Muscle layer of colon (tissue), 2 donors: Measurements from ENCODE around the gene C4orf46.
"Not testable (repeated sequence)": the region's sequence is repeated elsewhere in the genome, so short reads cannot be mapped to it uniquely, and the experiment has no call there.

ENCODE experiments used
- H3K27ac ChIP-seq: one replicate; pipeline ENCODE4 v1.7.0; 2013; ENCODE audit warnings: low read depth, mild to moderate bottlenecking, low read length, moderate library complexity
- H3K27me3 ChIP-seq, 2 donors: one replicate each; pipeline ENCODE4 v1.7.0; 2013; ENCODE audit warnings: low read length in 2 of 2, mild to moderate bottlenecking in 2 of 2; ENCODE audit not compliant: insufficient read depth in 2 of 2, control insufficient read depth in 1 of 2
- H3K36me3 ChIP-seq: one replicate; pipeline ENCODE4 v1.7.0; 2013; ENCODE audit warnings: mild to moderate bottlenecking, low read length; ENCODE audit not compliant: insufficient read depth
- H3K4me1 ChIP-seq: one replicate; pipeline ENCODE4 v1.7.0; 2013; ENCODE audit warnings: mild to moderate bottlenecking, low read length; ENCODE audit not compliant: insufficient read depth
- H3K4me3 ChIP-seq, 2 donors: one replicate each; pipeline ENCODE4 v1.7.0; 2013; ENCODE audit warnings: low read length in 2 of 2, low read depth in 1 of 2, mild to moderate bottlenecking in 1 of 2, moderate library complexity in 1 of 2
- H3K9ac ChIP-seq: one replicate; pipeline ENCODE4 v1.7.0; 2013; ENCODE audit warnings: low read length
- H3K9me3 ChIP-seq: one replicate; pipeline ENCODE4 v1.7.0; 2013; ENCODE audit warnings: mild to moderate bottlenecking, low read length
- donor health status: abdominal sarcoma.
- donor health status: Adenocarcinoma of cecum.

C4orf46 gene

GRCh38 chr4:158671915-158672806 lies 474 bp upstream of the C4orf46 start, which contains the start of gene ETFDH:
ETFDH (plus strand) TSS chr4:158672296; CDS start chr4:158672457, 161 bp downstream.
- Histone ChIP-seq H3K4me1 (peaks cover 17% of the 10 kb centered on the region), H3K36me3 (no peaks in the 10 kb centered on the region), H3K27ac (peak within 1 kb of the TSS; percentile 75), H3K4me3 (peak within 1 kb of the TSS; percentile 61 to 68), H3K9me3 (no peaks in the 10 kb centered on the region), H3K9ac (peak within 1 kb of the TSS; percentile 74), H3K27me3 (no peaks in the 10 kb centered on the region)

GRCh38 chr4:158670975-158671664 lies 567 bp downstream of the C4orf46 start:
- H3K4me3 ChIP-seq = peak overlapping the region; percentile 61 to 68
- H3K9ac ChIP-seq = peak overlapping the region; percentile 74
- peak overlapping the region; percentile 75 for H3K27ac ChIP-seq
- peaks cover 17% of the 10 kb centered on the region for H3K4me1 ChIP-seq
- no peaks in the 10 kb centered on the region for H3K36me3 ChIP-seq
- no peaks in the 10 kb centered on the region for H3K9me3 ChIP-seq
- H3K27me3 ChIP-seq = no peaks in the 10 kb centered on the region

GRCh38 chr4:158669310-158669709 lies 2.4 kb downstream of the C4orf46 start:
- no peak overlapping the region for H3K9ac ChIP-seq
- no peaks in the 10 kb centered on the region for H3K27me3 ChIP-seq
- no peak overlapping the region for H3K27ac ChIP-seq
- no peaks in the 10 kb centered on the region for H3K9me3 ChIP-seq
- H3K4me3 ChIP-seq = no peak overlapping the region
- peaks cover 17% of the 10 kb centered on the region for H3K4me1 ChIP-seq
- no peaks in the 10 kb centered on the region for H3K36me3 ChIP-seq

- Histone ChIP-seq H3K4me1 (peaks cover 10% of the 10 kb centered on the region), H3K36me3 (no peaks in the 10 kb centered on the region), H3K27me3 (no peaks in the 10 kb centered on the region), H3K9ac (no peak overlapping the region), H3K27ac (no peak overlapping the region), H3K4me3 (no peak overlapping the region), H3K9me3 (no peaks in the 10 kb centered on the region)
Measured at GRCh38 chr4:158667651-158668198, 4.0 kb downstream of the C4orf46 start.

GRCh38 chr4:158666892-158667291 lies 4.8 kb downstream of the C4orf46 start:
- no peaks in the 10 kb centered on the region for H3K36me3 ChIP-seq
- peaks cover 10% of the 10 kb centered on the region for H3K4me1 ChIP-seq
- no peak overlapping the region for H3K4me3 ChIP-seq
- H3K9me3 ChIP-seq = no peaks in the 10 kb centered on the region
- no peaks in the 10 kb centered on the region for H3K27me3 ChIP-seq
- H3K27ac ChIP-seq = no peak overlapping the region
- no peak overlapping the region for H3K9ac ChIP-seq

- Histone ChIP-seq H3K9ac (no peak overlapping the region), H3K36me3 (no peaks in the 10 kb centered on the region), H3K27me3 (no peaks in the 10 kb centered on the region)
Measured at GRCh38 chr4:158664806-158665205, 6.9 kb downstream of the C4orf46 start.

GRCh38 chr4:158663707-158664625 lies 7.7 kb downstream of the C4orf46 start:
- not testable (repeated sequence) for H3K4me3 ChIP-seq, H3K9ac ChIP-seq, H3K9me3 ChIP-seq, H3K4me1 ChIP-seq, H3K27ac ChIP-seq, H3K27me3 ChIP-seq, H3K36me3 ChIP-seq

More at GRCh38 chr4:158664806-158665205, 6.9 kb downstream of the C4orf46 start:
- Histone ChIP-seq H3K27ac (no peak overlapping the region), H3K4me1 (no peaks in the 10 kb centered on the region), H3K9me3 (no peaks in the 10 kb centered on the region), H3K4me3 (no peak overlapping the region)

GRCh38 chr4:158663255-158663654 lies 8.4 kb downstream of the C4orf46 start:
- H3K27ac ChIP-seq, H3K4me3 ChIP-seq, H3K27me3 ChIP-seq, H3K9ac ChIP-seq, H3K9me3 ChIP-seq, H3K36me3 ChIP-seq, H3K4me1 ChIP-seq: not testable (repeated sequence)

- Histone ChIP-seq H3K27me3 (no peaks in the 10 kb centered on the region), H3K4me3 (no peak overlapping the region), H3K9ac (no peak overlapping the region), H3K9me3 (no peaks in the 10 kb centered on the region), H3K4me1 (no peaks in the 10 kb centered on the region), H3K36me3 (no peaks in the 10 kb centered on the region), H3K27ac (no peak overlapping the region)
Measured at GRCh38 chr4:158657291-158657690, 14.4 kb downstream of the C4orf46 start.

- Histone ChIP-seq H3K27ac (no peak overlapping the region), H3K4me1 (no peaks in the 10 kb centered on the region), H3K36me3 (no peaks in the 10 kb centered on the region), H3K9ac (no peak overlapping the region), H3K27me3 (no peaks in the 10 kb centered on the region), H3K4me3 (no peak overlapping the region), H3K9me3 (no peaks in the 10 kb centered on the region)
Measured at GRCh38 chr4:158656439-158656838, 15.2 kb downstream of the C4orf46 start.

GRCh38 chr4:158652920-158653319 lies 18.8 kb downstream of the C4orf46 start:
- H3K27me3 ChIP-seq = no peaks in the 10 kb centered on the region
- H3K4me1 ChIP-seq = no peaks in the 10 kb centered on the region
- no peak overlapping the region for H3K9ac ChIP-seq
- no peaks in the 10 kb centered on the region for H3K9me3 ChIP-seq
- peak overlapping the region in 1 of 2 donors; percentile 12 for H3K4me3 ChIP-seq
- H3K27ac ChIP-seq = no peak overlapping the region
- no peaks in the 10 kb centered on the region for H3K36me3 ChIP-seq
